ENCODE results near the gene FAR2.
"Not testable (repeated sequence)": the region's sequence is repeated elsewhere in the genome, so short reads cannot be mapped to it uniquely, and the experiment has no call there.

The FAR2 gene

GRCh38 chr12:29240441-29240840 lies 91.4 kb downstream of the FAR2 start:
- no peak for DNase-seq

DNA sequence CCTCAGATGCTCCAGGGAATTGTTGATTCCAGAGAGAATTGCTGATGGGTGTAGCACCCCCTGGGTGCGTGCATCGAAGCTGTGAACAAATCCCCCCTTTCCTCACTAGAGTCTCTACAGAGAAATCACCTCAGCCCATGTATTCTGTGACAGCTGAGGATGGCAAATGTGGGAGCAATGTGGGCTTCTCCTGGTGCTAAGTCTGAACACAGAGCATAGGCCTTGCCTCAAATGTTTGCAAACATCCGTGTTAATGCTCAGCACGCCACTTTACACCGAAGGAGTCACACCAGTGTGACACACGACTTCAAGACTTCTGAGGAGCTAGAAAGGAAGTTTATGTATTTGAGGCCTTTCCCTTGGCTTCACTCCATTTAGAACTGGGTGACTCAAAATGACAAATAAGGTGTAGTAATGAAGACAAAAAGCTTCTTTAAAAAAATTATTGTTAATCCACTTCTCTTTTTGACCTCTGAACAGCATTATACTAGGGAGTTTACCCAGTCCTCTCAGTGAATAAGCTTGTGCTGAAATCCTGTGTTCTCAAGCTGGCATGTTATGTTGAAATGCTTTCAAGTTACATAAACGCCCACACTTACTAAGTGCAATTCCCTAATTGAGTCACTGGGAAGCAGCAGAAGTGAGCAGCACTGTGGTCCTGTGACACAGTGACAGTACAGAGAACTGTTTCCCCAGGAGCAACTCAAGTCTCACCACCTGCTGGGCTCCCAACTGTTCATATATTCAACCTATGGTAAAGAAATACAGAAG lies 92.9 kb downstream of the FAR2 start:
- DNase-seq, result peak; percentile 20

- no peak for DNase-seq
Observed at GRCh38 chr12:29242921-29243431, 93.9 kb downstream of the FAR2 start.

GRCh38 chr12:29244159-29244765 lies 95.2 kb downstream of the FAR2 start:
- DNase-seq, result no peak

GRCh38 chr12:29245246-29245645 lies 96.2 kb downstream of the FAR2 start:
- no peak for DNase-seq

DNA sequence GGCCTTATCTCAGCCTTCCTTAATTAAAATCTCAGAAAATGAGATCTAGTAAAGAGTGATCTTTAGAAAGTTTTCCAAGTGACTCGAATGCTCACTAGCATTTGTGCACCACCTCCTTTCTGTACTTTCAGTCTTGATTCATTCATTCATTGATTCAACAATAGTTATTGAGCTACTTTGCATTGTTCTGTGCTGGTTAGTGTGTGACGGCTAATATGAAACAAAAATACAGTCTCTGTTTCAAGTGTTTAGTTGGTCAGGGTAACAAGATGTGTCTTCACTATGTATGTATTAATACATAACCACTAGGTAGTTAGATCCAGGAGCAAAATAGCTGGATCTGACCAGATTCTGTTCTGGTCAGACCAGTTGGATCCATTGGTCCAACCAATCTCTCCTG lies 100.9 kb downstream of the FAR2 start:
- DNase-seq, result no peak

DNA sequence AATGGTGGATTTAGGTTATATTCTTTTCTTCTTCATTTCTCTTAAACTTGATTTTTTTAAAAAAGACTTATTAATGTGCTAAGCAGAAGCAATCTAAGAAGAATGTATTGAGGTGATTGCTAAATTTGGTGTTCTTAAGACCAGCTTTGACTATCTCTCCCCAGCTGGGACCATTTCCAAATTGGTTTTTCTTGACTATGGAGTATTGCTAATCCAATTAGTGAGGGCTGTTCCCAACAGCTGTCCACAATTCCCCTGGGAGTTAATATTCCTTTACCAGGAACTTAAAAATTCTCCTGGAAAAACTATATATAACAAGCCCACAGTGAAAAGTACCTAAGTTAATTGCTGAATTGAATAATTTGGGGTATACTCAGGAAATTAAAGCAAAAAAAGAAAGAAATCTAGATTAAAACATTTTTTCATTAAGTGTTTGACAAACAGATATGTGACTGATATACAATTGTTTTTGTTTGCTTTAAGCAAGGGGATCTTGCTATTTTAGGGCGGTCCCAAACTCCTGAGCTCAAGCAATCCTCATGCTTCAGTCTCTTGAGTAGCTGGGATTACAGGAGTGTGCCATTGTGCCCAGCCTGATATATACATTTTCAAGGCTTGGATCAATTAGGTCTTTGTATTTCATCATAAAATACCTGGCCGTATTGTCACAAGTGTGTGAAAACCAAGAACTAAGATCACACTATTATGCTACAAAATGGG lies 105.0 kb downstream of the FAR2 start:
- no peak for DNase-seq

DNA sequence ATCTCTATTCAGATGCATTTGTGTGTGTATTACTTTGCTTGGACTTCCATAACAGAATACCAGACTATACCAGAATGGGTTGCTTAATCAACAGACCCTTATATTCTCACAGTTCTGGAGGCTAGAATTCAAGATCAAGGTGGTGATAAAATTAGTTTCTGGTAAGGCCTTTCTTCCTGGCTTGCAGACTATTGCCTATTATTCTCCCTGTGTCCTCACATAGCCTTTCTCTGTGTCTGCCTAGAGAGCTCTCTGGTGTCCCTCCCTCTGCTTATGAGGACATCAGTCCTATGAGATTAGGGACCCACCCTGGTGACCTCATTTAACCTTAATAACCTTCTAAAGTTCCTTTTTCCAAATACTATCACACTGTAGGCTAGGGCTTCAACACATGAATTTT lies 106.0 kb downstream of the FAR2 start:
- DNase-seq, result no peak

- no peak for DNase-seq
Observed at GRCh38 chr12:29256598-29256997, 107.5 kb downstream of the FAR2 start.

DNA sequence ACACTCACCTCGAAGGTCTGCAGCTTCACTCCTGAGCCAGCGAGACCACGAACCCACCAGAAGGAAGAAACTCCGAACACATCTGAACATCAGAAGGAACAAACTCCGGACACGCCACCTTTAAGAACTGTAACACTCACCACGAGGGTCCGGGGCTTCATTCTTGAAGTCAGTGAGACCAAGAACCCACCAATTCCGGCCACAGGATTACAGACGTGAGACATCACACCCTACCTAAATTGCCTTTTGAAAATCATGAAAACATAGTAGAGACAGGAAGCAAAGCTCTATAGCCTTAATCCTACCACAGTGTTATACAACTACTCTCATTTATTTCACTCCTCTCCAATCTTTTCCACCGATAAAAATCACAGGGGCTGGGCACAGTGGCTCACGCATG lies 108.6 kb downstream of the FAR2 start:
- DNase-seq, result not testable (repeated sequence)

DNA sequence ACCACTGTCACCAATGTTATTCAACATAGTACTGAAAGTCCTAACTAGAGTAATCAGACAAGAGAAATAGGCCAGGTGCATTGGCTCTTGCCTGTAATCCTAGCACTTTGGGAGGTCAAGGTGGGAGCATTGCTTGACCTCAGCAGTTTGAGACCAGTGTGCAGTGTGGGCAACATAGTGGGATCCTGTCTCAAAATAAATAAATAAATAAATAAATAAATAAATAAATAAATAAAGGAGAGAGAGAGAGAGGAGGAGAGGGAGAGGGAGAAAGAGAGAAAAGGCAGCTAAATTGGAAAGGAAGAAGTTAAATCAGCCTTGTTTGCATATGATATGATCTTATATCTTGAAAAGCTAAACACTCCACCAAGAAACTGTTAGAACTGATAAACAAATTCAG lies 115.3 kb downstream of the FAR2 start:
- no peak for DNase-seq

DNA sequence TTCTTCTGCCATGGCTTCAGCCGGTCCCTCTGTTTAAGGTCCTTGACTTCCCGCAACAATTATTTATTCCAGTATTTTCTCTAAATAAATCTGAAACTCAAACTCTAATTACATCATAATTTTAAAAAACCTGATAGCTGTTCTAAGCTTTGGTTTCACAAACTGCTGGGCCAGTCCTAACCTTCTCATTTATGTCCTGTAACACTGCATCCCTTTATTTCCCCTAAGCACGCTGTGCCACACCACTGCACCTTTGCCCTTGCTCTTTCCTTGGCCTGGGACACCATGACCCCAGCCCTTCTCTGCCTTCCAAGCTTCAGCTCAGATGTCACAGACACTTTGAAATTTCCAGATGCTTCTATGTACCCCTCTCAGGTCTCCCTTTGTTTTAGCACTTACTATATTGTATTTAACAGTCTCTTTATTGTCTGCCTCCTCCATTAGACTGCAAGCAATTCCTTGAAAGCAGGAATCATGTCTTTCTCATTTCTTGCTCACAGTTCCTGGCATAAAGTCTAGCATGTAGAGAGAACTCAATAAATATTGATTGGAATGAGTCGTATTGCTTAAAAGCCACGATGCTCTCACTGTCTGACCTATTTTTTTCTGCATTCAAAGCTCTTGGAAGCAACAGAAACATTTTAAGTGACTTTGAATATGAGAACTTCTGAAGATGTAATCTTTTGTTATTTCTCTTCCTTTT lies 120.8 kb downstream of the FAR2 start:
- DNase-seq, result no peak

- DNase-seq, result no peak
Observed at GRCh38 chr12:29270446-29270845, 121.4 kb downstream of the FAR2 start.

GRCh38 chr12:29273178-29273843 lies 124.2 kb downstream of the FAR2 start:
- DNase-seq, result no peak

DNA sequence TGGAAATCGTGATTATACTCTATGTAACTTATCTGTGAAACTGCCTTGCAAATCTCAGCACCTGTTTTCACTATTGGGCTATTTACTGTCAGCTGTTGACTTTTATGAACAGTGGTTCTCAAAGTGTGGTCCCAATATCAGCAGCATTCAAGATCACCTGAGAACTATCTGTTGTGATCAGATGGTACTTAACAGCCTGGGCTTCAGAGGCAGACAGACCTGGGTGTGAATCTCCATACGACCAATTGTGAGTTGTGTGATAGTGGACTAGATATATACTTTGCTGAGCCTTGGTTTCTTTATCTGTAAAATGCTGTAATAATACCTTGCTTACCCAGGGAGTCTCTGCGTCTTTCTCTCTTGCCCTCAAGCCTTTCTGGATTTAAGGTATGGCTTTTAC lies 126.8 kb downstream of the FAR2 start:
- no peak for DNase-seq

DNA sequence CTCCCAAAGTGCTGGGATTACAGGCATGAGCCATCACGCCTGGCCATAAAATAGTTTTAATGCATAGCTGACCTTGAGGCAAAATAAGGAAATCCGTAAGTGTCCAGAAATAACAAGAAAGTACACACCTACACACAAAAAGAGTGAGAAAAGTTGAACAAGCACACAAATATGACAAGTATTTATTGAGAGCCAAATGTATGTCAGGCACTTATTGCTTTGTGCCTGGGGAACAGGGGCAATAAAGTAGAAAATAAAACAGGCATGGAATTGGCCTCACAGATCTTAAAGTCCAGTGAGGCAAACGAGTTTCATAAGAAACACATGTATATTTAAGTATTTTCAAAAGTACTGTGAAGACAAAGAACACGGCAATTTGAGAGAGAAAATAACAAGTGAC lies 128.2 kb downstream of the FAR2 start:
- DNase-seq, result no peak

DNA sequence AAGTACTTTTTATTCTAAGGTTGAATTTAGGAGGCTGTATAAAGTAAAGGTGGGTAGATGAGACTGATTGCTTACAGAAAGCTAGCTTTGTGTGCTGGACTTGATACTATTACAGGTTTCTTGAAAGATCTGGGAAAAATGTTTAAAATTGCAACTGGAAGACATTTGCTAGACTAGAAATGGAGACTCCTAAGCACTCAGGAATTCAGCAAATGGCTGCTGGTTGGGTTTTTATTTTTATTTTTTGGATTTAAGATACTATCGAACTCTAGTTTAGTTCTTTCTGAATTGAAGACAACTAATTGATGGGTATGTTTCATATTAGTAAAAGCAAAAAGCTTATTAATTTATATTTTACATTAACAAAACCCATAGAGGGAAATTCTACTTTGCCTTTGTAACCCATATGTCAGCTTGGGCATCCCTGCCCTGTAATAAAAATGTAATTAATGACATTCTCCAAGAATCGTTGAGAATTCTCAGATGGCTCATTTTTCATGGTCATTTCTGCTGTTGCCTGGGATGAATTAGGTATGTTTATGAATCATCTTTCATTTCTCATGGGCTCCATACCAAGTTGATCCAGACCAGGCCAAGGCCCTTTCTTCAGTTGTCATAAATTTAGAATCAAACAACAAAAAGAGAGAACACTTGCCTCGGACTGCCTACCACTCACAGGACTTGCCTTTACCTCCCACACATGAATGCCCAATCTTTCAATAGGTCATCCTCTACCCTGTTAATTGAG lies 129.8 kb downstream of the FAR2 start:
- DNase-seq, result no peak

- no peak for DNase-seq
Observed at GRCh38 chr12:29281371-29282005, 132.4 kb downstream of the FAR2 start.

- DNase-seq, result no peak
Observed at GRCh38 chr12:29282031-29282816, 133.1 kb downstream of the FAR2 start.

- DNase-seq, result no peak
Observed at GRCh38 chr12:29283969-29284700, 135.1 kb downstream of the FAR2 start.
